GM18861 (cell line): Measurements from ENCODE around the gene ADARB1.
"Not testable (repeated sequence)": the region's sequence is repeated elsewhere in the genome, so short reads cannot be mapped to it uniquely, and the experiment has no call there.

Experiments
- ATAC-seq: cut with Tn5 transposase; IDR thresholded peaks from one replicate; pipeline ENCODE4 v1.9.1; 2021; ENCODE audit not compliant: unreplicated experiment

ADARB1 gene, protein sequence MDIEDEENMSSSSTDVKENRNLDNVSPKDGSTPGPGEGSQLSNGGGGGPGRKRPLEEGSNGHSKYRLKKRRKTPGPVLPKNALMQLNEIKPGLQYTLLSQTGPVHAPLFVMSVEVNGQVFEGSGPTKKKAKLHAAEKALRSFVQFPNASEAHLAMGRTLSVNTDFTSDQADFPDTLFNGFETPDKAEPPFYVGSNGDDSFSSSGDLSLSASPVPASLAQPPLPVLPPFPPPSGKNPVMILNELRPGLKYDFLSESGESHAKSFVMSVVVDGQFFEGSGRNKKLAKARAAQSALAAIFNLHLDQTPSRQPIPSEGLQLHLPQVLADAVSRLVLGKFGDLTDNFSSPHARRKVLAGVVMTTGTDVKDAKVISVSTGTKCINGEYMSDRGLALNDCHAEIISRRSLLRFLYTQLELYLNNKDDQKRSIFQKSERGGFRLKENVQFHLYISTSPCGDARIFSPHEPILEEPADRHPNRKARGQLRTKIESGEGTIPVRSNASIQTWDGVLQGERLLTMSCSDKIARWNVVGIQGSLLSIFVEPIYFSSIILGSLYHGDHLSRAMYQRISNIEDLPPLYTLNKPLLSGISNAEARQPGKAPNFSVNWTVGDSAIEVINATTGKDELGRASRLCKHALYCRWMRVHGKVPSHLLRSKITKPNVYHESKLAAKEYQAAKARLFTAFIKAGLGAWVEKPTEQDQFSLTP

DNA sequence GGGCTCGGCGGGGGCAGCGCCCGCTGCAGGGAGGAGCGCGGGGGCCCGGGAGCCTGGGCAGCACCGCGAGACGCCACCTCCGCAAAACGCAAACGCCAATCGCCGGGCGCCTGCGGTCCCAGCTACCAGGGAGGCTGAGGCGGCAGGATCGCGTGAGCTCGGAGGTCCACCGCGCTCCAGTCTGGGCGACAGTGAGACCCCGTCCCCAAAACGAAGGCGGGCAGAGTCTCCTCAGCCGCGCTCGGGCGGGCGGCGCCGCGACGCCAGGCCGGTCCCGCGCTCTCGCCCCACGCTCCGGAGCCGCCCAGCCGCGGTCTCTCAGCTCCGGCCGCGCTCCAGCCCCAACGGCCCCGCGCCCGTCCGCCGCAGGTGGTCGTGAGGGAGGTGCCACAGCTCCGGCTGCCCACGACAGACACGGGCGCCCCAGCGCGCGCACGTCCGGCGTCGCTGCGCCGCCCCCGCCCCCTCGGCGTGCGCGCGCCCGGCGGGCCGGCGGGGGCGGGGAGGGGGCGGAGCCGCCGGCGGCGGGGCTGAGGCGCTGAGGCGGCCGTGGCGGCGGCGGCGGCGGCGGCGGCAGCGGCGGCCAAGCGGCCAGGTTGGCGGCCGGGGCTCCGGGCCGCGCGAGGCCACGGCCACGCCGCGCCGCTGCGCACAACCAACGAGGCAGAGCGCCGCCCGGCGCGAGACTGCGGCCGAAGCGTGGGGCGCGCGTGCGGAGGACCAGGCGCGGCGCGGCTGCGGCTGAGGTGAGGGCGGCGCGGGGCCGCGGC lies at the start of gene ADARB1:
ADARB1 (plus strand) TSS at position 533 of the 770 bp plus-strand sequence. CDS start 97,077 bp downstream, outside the sequence.
- peak; percentile 48 for ATAC-seq

DNA sequence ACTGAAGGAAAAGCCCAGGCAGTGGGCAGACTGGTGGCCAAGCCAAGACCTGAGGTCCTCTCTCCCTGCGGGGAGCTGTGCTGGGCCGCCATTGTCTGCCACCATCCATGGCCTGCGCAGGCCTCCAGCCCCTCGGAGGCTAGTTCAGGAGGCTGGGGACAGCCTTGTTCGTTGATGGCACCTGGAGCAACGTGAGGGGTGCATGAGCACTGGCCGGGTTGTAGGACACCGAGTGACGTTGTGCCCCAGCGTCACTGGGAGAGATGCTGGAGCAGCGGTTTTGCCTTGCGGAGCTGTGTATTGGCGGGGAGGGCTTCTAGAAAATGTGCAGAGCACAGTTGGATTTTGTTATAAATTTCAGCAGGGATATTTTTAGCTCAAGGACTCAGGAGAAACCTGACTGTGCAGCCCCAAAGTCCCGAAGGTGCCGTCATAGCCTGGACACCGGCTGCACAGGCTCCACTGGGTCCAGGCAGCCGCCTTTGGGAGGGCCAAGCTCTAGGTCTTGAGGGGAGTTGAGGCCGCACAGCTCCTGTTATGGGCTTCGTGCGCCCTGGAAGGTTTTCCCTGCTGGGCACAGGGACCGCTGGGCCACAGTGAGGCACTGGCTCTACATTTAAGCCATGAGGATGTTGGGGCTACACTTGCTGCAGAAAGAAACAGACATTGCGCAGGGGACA lies 48.2 kb upstream of the ADARB1 start:
- no peak for ATAC-seq

DNA sequence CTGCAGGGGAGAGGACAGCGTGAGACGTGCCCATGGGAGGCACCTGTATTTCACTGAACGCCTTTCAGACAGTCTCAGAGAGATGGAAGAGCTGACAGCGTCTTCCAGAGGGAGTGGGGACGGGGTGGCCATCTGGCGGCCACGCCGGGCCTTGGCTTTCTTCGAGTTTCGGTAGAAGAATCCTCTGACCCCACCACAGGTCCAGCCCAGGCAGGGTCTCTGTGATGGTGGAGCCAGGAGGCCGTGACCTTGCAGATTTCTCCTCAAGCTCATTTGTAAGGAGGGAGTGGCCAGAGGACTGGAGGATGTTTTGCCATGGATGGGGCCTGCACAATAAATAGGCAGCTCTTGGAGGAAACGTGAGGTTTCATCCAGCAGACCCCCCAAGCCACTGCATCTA lies 47.6 kb upstream of the ADARB1 start:
- no peak for ATAC-seq

DNA sequence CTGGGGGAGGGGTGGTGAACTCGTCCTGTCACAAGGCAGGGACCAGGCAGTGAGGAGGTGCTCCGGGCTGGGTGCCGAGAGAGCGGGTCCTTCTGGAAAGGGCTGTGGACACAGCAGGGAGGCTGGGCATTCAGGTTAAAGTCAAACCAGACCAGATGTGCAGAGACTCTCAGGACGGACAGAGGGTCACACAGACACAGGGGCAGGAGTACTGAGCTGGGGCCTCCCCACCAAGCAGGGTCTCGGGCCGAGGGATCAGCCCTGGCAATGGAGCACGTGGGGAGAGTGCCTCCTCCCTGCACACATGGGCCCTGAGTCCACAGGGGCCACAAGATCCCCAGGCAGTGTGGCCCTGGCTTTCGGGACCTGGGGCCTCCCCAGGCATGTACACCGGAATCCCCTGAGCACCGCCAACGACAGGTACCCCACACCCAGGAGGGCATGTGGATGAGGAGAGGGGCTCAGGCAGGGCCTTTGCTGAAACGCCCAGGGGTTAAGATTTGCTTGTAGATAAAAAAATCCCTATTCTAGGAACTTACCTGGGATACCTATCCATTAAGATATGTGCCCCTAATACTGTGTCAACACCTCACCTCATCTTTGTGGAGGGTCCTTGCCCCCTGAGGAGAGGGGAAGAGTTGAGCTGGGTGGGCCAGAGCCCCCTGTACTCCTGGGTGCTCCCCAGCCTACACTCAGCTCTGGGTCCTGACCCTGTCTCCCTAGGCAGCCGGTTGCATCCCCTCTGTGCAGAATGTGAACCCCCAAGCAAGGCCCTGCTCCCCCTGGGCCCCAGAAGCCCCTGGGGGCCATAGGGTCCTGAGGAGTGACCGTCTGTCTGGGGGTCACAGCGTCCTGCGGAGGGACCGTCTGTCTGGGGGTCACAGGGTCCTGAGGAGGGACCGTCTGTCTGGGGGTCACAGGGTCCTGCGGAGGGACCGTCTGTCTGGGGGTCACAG lies 46.9 kb upstream of the ADARB1 start:
- no peak for ATAC-seq

DNA sequence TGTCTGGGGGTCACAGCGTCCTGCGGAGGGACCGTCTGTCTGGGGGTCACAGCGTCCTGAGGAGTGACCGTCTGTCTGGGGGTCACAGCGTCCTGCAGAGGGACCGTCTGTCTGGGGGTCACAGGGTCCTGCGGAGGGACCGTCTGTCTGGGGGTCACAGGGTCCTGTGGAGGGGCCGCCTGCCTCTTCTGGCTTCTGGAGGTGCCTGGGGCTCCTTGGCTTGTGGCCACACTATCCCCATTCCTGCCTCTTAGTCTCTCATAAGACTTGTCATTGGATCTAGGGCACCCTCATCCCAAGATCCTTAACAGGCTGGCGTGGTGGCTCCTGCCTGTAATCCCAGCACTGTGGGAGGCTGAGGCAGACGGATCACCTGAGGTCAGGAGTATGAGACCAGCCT lies 45.7 kb upstream of the ADARB1 start:
- not testable (repeated sequence) for ATAC-seq

DNA sequence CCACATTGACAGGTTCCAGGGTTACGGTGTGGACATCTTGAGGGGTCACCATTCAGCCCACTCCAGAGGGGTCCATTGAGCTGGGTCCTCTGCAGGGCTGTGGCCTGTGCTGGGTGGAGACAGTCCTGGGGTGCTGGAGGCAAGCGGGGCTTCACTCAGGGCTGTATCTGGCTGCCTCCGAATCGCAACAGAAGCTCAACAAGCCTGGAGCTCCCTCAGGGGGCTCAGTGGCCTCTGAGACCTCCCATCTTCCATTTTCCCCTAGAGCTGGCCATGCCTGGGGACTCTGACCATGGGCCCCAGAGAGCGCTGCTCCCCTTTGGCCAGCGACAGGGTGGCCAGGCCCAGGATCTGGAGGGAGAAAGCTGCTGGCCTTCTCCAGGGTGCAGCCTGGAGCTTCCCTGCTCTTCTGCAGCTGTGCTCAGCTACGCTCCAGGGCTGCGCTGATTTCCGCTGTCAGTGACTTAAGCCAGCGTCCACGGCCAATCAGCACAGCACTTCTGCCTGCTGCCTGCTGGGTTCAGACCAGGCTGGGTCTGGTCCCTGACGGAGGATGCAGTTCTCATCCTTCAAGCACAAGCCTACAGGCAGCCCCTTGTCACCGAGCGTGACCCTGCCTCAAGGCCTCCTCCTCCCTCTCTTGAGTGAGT lies 45.0 kb upstream of the ADARB1 start:
- no peak for ATAC-seq

DNA sequence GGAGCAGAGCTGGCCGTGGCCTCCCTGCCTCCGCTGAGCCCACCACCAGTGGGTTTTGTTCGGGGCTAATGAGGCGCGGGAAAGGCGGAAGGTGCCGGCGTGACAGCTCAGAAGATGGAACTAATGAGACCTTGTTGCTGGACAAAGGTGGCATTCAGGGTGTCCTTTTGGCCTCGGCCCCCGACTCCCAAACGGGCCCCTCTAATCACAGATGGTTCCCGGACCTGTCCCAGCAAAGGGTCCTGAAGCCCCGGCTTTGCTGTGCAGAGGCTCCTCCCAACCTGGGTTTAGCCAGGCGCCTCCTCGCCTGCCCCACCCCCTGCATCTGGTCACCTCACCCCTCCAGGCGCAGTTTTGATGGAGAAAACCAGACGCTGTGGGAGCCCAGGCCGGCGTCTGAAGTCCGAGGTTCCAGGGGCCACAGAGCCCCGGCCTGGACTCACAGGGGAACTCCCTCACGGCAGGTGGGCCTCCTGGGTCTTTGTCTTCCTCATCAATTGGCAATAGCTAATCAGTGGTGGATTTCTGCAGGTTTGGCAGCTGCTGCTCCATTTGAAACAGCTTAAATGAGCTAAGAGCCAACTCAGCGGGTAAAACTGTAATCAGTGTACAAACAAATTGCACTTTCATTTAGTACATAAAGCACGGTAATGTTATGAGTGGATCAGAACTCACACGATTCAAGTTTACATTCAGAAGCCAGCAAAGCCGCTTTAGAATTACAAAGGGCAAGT lies 44.3 kb upstream of the ADARB1 start:
- ATAC-seq, result no peak

DNA sequence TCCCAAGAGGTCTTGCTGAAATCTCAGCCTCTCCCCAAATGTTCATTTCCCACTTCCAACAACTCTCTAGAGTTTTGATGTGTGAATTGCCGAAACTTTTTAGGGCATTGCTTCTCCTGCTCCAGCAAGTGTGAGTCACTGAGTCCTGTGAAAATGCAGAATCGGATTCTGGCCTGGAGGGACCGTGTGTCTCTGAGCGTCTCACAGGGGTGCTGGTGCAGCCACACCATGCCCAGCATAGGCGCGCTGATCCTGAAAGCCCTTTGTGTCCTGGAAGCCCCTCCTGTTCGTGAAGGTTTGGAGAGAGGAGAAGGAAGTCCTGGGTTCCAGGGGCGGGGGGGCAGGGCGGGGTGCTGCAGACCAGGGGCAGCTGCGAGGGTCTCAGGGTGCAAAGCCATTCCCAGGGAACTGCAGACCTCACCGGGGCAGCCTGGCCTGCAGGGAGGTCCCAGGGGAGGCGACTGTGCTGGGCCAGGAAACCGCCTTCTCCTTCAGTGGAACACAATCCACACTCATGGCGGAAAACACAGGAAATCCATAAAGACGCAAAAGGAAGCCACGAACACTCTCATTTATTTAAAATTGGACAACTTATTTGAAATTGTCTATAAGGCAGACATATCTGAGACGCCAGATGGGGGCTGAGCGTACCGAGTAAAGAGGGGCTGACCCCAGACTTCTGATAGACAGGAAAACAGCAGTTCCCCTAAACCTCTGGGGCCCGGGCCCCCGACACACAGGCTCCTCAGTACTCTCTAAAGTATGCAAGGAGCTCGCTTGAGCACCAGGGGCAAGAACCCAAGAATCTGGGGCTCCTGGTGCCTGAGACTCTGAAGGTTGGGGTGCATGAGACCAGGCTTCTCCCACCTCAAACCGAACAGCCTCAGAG lies 43.5 kb upstream of the ADARB1 start:
- no peak for ATAC-seq

DNA sequence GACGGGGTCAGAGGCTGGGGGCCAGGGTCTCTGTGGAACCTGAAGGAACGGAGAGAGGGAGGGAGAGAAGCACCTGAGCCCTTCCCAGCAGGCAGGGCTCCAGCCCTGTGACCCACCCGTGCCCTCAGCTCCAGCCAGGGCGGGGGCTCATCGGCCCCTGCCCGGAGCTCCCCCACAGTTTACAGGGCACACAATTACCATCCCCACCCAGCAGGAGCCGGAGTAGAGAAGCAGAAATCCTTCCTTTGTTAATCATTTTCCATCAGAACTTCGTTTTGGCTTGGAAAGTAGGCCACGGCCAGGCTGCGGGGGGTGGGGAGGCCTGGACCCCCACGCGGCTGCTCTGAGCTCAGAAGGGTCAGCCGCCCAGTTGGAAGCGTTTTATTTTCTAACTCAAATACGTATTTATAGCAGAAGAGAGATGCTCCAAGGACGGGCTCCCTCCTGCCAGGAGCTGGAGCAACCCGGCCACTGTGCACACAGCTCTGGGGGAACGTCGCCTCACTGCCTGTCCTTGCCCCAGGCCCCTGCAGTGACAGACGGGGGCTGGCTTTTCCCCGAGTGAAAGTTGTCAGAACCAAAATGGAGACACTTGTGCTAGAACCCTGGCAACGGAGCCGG lies 42.7 kb upstream of the ADARB1 start:
- no peak for ATAC-seq

DNA sequence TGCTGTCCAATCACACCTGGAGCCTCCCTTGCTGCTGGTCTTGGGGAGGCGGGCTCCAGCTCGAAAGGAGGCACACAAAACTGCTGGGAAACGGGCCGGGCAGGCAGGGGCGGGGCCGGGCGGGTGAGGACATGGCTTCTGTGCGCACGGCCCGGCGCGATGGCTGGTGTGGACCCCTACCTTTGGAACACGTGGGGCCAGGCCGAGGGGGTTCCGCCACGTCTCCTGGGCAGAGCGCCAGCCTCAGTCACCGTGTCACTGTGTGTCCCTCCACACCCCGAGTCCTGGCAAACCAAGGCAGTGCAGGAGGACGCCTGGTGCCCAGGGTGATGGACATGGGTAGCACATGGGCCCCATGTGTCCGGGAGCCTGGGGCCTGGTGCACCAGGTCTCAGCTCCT lies 42.0 kb upstream of the ADARB1 start:
- ATAC-seq, result no peak

DNA sequence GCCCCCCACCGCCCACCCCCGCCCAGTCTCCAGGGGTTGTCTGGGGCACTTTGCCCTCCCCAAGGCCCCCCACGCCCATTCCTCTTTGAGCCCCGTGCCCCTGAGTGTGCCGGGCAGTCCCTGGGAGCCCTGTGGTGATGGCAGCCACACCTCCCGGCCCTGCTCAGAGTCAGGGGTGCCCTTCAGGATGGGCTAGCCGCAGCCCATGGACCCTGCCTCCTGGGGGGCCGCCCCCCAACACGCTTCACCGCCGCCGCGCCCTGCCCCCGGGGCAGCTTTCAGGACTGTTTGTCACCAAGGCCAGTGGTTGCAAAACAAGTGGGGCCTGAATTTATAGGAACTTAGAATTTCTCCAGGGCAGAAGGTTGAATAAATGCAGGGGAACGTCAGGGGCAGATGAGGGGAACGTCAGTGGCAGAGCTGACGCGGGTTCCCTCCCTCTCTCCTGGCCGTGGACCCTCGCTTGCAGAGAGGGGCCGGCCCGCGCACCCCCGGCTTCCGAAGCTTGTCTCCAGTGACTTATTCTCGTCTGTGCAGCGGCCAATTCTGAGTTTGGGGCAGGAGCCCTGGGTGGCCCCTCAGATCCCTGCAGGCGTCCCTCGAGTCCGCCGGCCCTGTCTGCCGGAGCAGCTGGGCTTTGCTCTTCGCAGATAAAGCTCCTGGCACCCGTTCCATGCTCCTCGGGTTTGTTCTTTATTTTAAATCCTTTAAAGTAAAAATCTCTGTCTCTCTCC lies 41.2 kb upstream of the ADARB1 start:
- no peak for ATAC-seq

DNA sequence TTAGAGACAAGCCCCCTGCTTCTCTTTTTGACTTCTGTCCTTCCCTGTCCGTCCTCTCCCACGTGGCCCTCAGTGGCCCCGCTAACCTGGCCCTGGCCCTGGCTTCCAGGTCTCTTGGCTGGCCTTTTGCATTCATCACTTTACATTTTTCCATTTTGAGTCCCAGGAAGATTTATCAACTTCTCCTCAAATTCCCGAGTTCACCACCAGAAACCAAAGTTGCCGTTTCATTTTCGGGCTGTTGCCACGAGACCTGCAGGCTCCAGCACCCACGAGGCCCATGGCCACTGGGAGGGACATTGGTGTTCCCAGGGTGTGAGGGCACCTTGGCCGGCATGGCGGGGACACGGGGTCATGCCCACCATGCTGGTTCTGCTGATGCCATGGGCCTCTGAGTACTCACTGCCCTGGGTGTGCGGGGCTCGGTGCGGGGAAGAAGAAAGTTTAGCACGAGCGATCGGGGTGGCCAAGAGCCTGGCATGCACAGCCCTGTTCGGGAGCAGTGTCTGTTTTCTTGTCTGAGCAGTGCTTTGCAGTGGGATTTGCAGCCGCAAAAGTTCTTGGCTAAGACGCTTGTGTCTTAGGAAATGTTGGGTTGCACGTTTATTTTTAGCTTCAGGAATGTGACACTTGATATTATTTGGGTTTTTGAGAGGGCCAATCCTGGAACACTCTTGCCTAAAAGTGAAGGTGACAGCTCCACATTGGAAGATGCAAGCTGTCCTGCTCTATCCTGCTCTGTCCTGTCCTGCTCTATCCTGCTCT lies 40.4 kb upstream of the ADARB1 start:
- ATAC-seq, result no peak

DNA sequence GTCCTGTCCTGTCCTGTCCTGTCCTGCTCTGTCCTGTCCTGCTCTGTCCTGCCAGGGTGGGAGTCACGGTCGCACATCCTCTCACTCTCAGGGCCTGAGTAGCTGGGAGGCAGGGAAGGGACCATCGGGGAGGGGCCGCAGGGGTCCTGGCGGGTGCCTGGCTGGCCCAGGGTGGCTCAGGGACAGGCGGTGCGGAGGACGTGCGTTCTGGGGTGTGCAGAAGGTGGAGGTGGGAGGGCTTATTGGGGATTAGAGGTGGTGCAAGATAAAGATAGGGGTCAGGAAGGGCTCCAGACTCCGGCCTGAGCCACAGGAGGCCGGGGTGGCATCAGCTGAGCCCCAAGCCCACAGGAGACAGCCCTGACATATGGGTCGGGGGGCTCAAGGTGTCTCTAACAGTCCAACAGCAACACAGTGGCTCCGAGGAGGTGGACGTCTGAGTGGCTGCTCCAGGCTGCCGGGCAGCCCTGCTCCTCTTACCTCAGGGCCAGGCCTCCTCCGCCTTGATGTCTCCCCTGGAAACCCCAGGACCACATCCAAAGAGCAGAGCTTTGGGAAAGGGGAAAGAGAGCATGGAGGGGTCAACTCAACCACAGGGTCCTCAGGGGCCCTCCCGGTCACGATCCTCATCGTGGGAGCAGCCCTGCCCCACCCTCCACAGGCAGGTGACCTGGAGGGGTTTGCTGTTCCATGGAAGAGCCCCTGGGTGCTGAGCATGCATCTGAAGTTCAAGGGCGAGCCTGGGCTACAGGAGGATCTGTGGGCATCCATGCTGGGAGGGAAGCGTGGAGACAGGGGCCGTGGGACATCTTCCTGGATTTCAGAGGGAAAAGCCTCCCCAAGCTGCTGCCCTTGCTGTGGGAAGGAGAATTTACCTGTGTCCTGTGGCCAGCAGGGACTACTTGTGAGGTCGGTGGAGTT lies 39.6 kb upstream of the ADARB1 start:
- no peak for ATAC-seq

DNA sequence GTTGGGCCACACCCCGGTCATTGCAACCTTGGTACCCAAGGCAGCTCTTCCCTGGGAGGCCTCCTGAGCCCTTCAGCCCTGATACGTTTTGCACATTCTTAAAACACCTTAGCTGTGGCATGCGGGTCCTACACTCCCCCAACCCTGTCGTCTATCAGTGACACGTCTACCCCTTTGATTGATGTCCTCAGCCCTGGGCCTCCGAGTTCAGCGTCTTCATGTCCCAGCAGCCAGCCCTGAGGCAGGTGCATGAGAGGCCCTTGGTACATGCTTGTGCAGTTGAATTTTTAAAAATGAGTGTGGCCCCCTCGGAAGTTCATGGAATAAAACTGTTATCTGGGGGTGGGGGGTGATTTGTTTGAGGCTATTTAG lies 38.9 kb upstream of the ADARB1 start:
- no peak for ATAC-seq

DNA sequence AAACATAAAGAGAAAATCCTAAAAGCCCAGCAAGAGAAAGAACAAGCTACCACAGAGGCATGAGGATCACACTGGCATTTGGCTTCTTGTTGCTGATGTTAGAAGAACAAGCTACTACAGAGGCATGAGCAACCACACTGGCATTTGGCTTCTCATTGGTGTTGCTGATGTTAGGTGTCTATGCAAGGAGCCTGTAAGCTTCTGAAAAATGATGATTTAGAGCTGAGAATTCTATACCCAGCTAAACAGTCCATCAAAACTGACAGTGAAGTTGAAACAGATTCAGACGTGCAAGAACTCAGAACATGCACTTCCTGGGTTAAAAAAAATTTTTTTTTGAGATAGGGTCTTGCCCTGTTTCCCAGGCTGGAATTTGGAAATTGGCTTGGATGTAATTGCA lies 37.8 kb upstream of the ADARB1 start:
- ATAC-seq, result no peak
